ENCODE data around the gene ARV1.
"Not testable (repeated sequence)": the region's sequence is repeated elsewhere in the genome, so short reads cannot be mapped to it uniquely, and the experiment has no call there.

ARV1 gene

GRCh38 chr1:231027971-231028370 lies 49.1 kb downstream of the ARV1 start:
- no peak for TF ChIP-seq CTCF (IDR thresholded peaks at IDR 0.05; ENCODE audit: unreplicated experiment in 3 of 3)
- Mint-ChIP-seq H3K4me3 (no peak overlapping the region), H3K9me3 (no peaks in the 10 kb centered on the region), H3K36me3 (ENCODE audit: low read depth) (peaks cover 7% of the 10 kb centered on the region), H3K27ac (no peak overlapping the region), H3K27me3 (ENCODE audit: low read depth) (peaks cover 10% of the 10 kb centered on the region), H3K4me1 (no peaks in the 10 kb centered on the region)

GRCh38 chr1:231028682-231029081 lies 49.8 kb downstream of the ARV1 start:
- H3K27ac Mint-ChIP-seq: no peak overlapping the region
- no peak for TF ChIP-seq CTCF (IDR thresholded peaks at IDR 0.05; ENCODE audit: unreplicated experiment in 3 of 3)
- peaks cover 10% of the 10 kb centered on the region for H3K27me3 Mint-ChIP-seq (ENCODE audit: low read depth)
- H3K4me1 Mint-ChIP-seq: no peaks in the 10 kb centered on the region
- H3K4me3 Mint-ChIP-seq: no peak overlapping the region
- H3K36me3 Mint-ChIP-seq (ENCODE audit: low read depth): peaks cover 4% of the 10 kb centered on the region
- H3K9me3 Mint-ChIP-seq: no peaks in the 10 kb centered on the region

GRCh38 chr1:231029247-231029646 lies 50.4 kb downstream of the ARV1 start:
- H3K4me3 Mint-ChIP-seq; H3K36me3 Mint-ChIP-seq (ENCODE audit: low read depth); H3K27ac Mint-ChIP-seq; H3K9me3 Mint-ChIP-seq; H3K4me1 Mint-ChIP-seq: not testable (repeated sequence)
- H3K27me3 Mint-ChIP-seq (ENCODE audit: low read depth): peaks cover 12% of the 10 kb centered on the region

- peaks cover 4% of the 10 kb centered on the region for H3K36me3 Mint-ChIP-seq (ENCODE audit: low read depth)
- H3K27ac Mint-ChIP-seq: no peak overlapping the region
- no peak for TF ChIP-seq CTCF (IDR thresholded peaks at IDR 0.05; ENCODE audit: unreplicated experiment in 3 of 3)
- H3K27me3 Mint-ChIP-seq (ENCODE audit: low read depth): peaks cover 14% of the 10 kb centered on the region
- no peaks in the 10 kb centered on the region for H3K4me1 Mint-ChIP-seq
- no peaks in the 10 kb centered on the region for H3K9me3 Mint-ChIP-seq
- H3K4me3 Mint-ChIP-seq: no peak overlapping the region
Observed at GRCh38 chr1:231029841-231030240, 50.9 kb downstream of the ARV1 start.

GRCh38 chr1:231032963-231033362 lies 54.1 kb downstream of the ARV1 start:
- peaks cover 39% of the 10 kb centered on the region for H3K27me3 Mint-ChIP-seq (ENCODE audit: low read depth)
- H3K9me3 Mint-ChIP-seq: no peaks in the 10 kb centered on the region
- H3K4me3 Mint-ChIP-seq: no peak overlapping the region
- H3K36me3 Mint-ChIP-seq (ENCODE audit: low read depth): peaks cover 12% of the 10 kb centered on the region
- H3K27ac Mint-ChIP-seq: no peak overlapping the region
- TF ChIP-seq CTCF (IDR thresholded peaks at IDR 0.05; ENCODE audit: unreplicated experiment in 3 of 3): no peak
- peaks cover 6% of the 10 kb centered on the region for H3K4me1 Mint-ChIP-seq

GRCh38 chr1:231035799-231036198 lies 56.9 kb downstream of the ARV1 start:
- no peak overlapping the region for H3K27ac Mint-ChIP-seq

More at GRCh38 chr1:231035799-231036198, 56.9 kb downstream of the ARV1 start:
- TF ChIP-seq CTCF (IDR thresholded peaks at IDR 0.05; ENCODE audit: unreplicated experiment in 3 of 3): no peak
- peaks cover 8% of the 10 kb centered on the region for H3K36me3 Mint-ChIP-seq (ENCODE audit: low read depth)
- H3K4me1 Mint-ChIP-seq: peaks cover 13% of the 10 kb centered on the region
- no peaks in the 10 kb centered on the region for H3K9me3 Mint-ChIP-seq
- peaks cover 51% of the 10 kb centered on the region for H3K27me3 Mint-ChIP-seq (ENCODE audit: low read depth)
- H3K4me3 Mint-ChIP-seq: no peak overlapping the region
